Measurements from ENCODE around the gene TMEM63B.
"Not testable (repeated sequence)": the region's sequence is repeated elsewhere in the genome, so short reads cannot be mapped to it uniquely, and the experiment has no call there.

Gene TMEM63B

GRCh38 chr6:44088827-44089590 lies 38.3 kb upstream of the TMEM63B start:
- ChIA-PET CTCF (interaction anchor here (0.8 to 4.0 kb wide), 8 partner anchors 10 to 481 kb away, joined by 3 to 15 read pairs (median 4); no protein-coding TSS in a partner anchor), POLR2A (no interaction called here)
- DNase-seq (ENCODE audit: low read depth, low spot score): no peak
- TF ChIP-seq CTCF (IDR thresholded peaks at IDR 0.05; ENCODE audit: insufficient read depth, low read length, missing control alignments): no peak
- H3K4me3 ChIP-seq (ENCODE audit: low read depth, low read length): no peak overlapping the region

DNA sequence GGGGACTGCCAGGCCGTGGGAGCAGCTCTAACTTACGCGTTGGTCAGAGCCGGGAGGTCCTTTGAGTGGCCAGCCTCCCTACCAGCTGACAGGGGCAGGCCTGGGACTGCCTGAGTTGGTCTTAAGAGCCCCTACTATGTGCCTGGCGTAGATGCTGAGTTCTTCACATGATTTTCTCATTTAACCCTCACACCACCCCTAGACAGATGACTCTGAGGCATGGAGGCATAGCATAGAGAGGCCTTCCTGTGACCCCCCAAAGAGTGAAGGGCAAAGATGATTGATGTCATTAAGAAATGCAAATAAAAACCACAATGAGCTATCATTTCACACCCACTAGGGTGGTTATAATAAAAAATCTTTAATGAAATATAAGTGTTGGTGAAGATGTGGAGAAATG lies 36.9 kb upstream of the TMEM63B start:
- no peak for TF ChIP-seq CTCF (IDR thresholded peaks at IDR 0.05; ENCODE audit: insufficient read depth, low read length, missing control alignments)
- H3K4me3 ChIP-seq (ENCODE audit: low read depth, low read length): no peak overlapping the region
- no peak for DNase-seq (ENCODE audit: low read depth, low spot score)
- ChIA-PET POLR2A (no interaction called here), CTCF (interaction anchor here (0.7 to 2.2 kb wide), 7 partner anchors 9 to 247 kb away, joined by 3 to 13 read pairs (median 4); no protein-coding TSS in a partner anchor)

GRCh38 chr6:44091356-44091755 lies 36.0 kb upstream of the TMEM63B start:
- POLR2A ChIA-PET; H3K4me3 ChIP-seq (ENCODE audit: low read depth, low read length); DNase-seq (ENCODE audit: low read depth, low spot score): not testable (repeated sequence)
- CTCF ChIA-PET: interaction anchor here (0.6 to 2.2 kb wide), 10 partner anchors 8 to 366 kb away, joined by 3 to 13 read pairs (median 4); no protein-coding TSS in a partner anchor

GRCh38 chr6:44091981-44092884 lies 35.1 kb upstream of the TMEM63B start:
- no peak for DNase-seq (ENCODE audit: low read depth, low spot score)
- POLR2A ChIA-PET: no interaction called here
- CTCF ChIA-PET: interaction anchor here (0.8 to 1.5 kb wide), 6 partner anchors 13 to 367 kb away, joined by 3 to 5 read pairs (median 4); no protein-coding TSS in a partner anchor
- TF ChIP-seq CTCF (IDR thresholded peaks at IDR 0.05; ENCODE audit: insufficient read depth, low read length, missing control alignments): no peak
- H3K4me3 ChIP-seq (ENCODE audit: low read depth, low read length): no peak overlapping the region

DNA sequence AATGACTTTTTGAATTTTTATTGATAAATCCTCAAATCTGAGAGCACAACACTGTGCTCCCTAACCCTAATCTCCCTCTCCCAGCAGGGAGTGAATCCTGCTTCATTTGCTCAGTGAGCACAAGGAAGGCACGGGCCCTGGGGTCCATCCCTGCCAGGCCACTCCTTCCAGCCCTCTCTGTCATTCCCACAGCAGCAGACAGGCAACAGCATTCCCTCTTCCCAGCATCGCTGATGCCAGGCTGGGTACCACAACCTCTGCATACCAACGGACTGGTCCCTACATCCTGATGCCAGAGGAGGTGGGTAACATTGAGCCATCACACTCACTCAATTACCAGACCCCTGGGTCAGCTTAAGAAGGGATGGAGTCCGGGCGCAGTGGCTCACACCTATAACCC lies 34.3 kb upstream of the TMEM63B start:
- DNase-seq (ENCODE audit: low read depth, low spot score): no peak
- ChIA-PET CTCF (interaction anchor here (6.9 kb wide), 1 partner anchor 244 kb away, joined by 44 read pairs; no protein-coding TSS in a partner anchor), POLR2A (no interaction called here)
- TF ChIP-seq CTCF (IDR thresholded peaks at IDR 0.05; ENCODE audit: insufficient read depth, low read length, missing control alignments): no peak
- H3K4me3 ChIP-seq (ENCODE audit: low read depth, low read length): no peak overlapping the region

- CTCF ChIA-PET: interaction anchor here (0.6 to 12.0 kb wide), 12 partner anchors 11 to 1372 kb away, joined by 3 to 196 read pairs (median 4); partner anchors contain the start of genes CAPN11 and VEGFA
- no peak for TF ChIP-seq CTCF (IDR thresholded peaks at IDR 0.05; ENCODE audit: insufficient read depth, low read length, missing control alignments)
- POLR2A ChIA-PET: no interaction called here
- no peak overlapping the region for H3K4me3 ChIP-seq (ENCODE audit: low read depth, low read length)
- no peak for DNase-seq (ENCODE audit: low read depth, low spot score)
Observed at GRCh38 chr6:44093750-44094402, 33.5 kb upstream of the TMEM63B start.

Measured in AG04449 (cell line).